NCI-H524 treated with DMSO at 0.1 percent for 48 hours (cell line): ENCODE measurements around the gene SUB1.
"Not testable (repeated sequence)": the region's sequence is repeated elsewhere in the genome, so short reads cannot be mapped to it uniquely, and the experiment has no call there.

Experiments used
- DNase-seq: peaks from one replicate; lab custom pipeline; 2025; lab: John Stamatoyannopoulos, UW

SUB1 gene

GRCh38 chr5:32585446-32586275 is at the start of gene SUB1:
SUB1 (plus strand) TSS chr5:32585557; CDS start chr5:32588513, 2,956 bp downstream.
- DNase-seq = peak; percentile 69

- no peak for DNase-seq
These were observed 49.1 kb upstream of the SUB1 start for GRCh38 chr5:32536246-32536645.

GRCh38 chr5:32537437-32538029 is 47.8 kb upstream of the SUB1 start:
- DNase-seq = not testable (repeated sequence)

GRCh38 chr5:32538031-32538547 is 47.3 kb upstream of the SUB1 start:
- DNase-seq = no peak

- no peak for DNase-seq
These were observed 45.1 kb upstream of the SUB1 start for GRCh38 chr5:32539981-32540845.

GRCh38 chr5:32541241-32541640 is 44.1 kb upstream of the SUB1 start:
- DNase-seq = no peak

- DNase-seq = no peak
These were observed 42.9 kb upstream of the SUB1 start for GRCh38 chr5:32542216-32543059.

GRCh38 chr5:32543291-32543690 is 42.1 kb upstream of the SUB1 start:
- no peak for DNase-seq

GRCh38 chr5:32545102-32545800 is 40.1 kb upstream of the SUB1 start:
- DNase-seq = no peak

GRCh38 chr5:32551194-32551593 is 34.2 kb upstream of the SUB1 start:
- DNase-seq = no peak

GRCh38 chr5:32551865-32552264 is 33.5 kb upstream of the SUB1 start:
- no peak for DNase-seq

GRCh38 chr5:32552491-32552890 is 32.9 kb upstream of the SUB1 start:
- DNase-seq = not testable (repeated sequence)

- DNase-seq = no peak
These were observed 32.4 kb upstream of the SUB1 start for GRCh38 chr5:32552936-32553335.

- DNase-seq = not testable (repeated sequence)
These were observed 31.1 kb upstream of the SUB1 start for GRCh38 chr5:32554181-32554780.

- DNase-seq = not testable (repeated sequence)
These were observed 28.8 kb upstream of the SUB1 start for GRCh38 chr5:32556543-32556942.

- no peak for DNase-seq
These were observed 25.9 kb upstream of the SUB1 start for GRCh38 chr5:32559411-32559810.

GRCh38 chr5:32559921-32560320 is 25.4 kb upstream of the SUB1 start:
- DNase-seq = no peak

- no peak for DNase-seq
These were observed 23.3 kb upstream of the SUB1 start for GRCh38 chr5:32562056-32562455.

- no peak for DNase-seq
These were observed 22.5 kb upstream of the SUB1 start for GRCh38 chr5:32562843-32563242.

- no peak for DNase-seq
These were observed 21.7 kb upstream of the SUB1 start for GRCh38 chr5:32563614-32564013.
